Measurements from ENCODE around the gene RGS10. TPM values are rescaled to one million over a fixed set of nuclear protein-coding genes. Genes with fewer than 3 reads are reported as not detected.
"Not testable (repeated sequence)": the region's sequence is repeated elsewhere in the genome, so short reads cannot be mapped to it uniquely, and the experiment has no call there.

The RGS10 gene
- total RNA-seq, 3 donors from 2014 or later, result 34.0 to 39.2 (median 36.4) TPM

- no peak for DNase-seq (ENCODE audit: low spot score in 2 of 2)
- Histone ChIP-seq H3K36me3 (no peaks in the 10 kb centered on the region), H3K4me1 (no peaks in the 10 kb centered on the region), H3K27ac (no peak overlapping the region), H3K9me3 (peaks cover 0 to 4% of the 10 kb centered on the region in 2 donors), H3K4me3 (no peak overlapping the region), H3K27me3 (no peaks in the 10 kb centered on the region)
- intact Hi-C loops (cut with DNase I; ENCODE audit: low total_unique reads), result no loop called here
- TF ChIP-seq CTCF (IDR thresholded peaks at IDR 0.05) (no peak), POLR2A (IDR thresholded peaks at IDR 0.05) (no peak), POLR2AphosphoS5 (IDR thresholded peaks at IDR 0.05) (no peak)
These were observed 75.9 kb downstream of the RGS10 start for GRCh38 chr10:119466655-119467054.

DNA sequence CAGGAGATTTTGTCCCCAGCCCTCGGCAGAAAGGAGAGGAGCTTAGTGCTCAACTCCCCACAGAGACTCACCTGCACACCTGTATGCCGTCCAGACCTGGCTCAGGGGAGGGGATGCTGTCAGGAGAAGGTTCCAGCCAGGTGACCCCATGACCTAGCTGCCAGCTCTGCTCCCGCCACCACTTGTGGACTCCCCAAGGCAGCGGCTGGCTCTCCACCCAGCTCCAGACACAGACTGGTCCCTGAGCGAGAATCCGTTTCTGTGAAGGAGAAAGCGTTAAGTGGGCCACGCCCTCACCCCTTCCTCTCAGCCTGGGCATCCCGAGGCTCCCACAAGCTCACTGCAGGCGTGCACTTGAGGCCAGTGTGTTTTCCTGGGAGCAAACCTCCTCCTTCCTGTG, 76.4 kb downstream of the RGS10 start:
- H3K9me3 ChIP-seq, result peaks cover 0 to 4% of the 10 kb centered on the region in 2 donors
- H3K27ac ChIP-seq, result no peak overlapping the region
- intact Hi-C loops (cut with DNase I; ENCODE audit: low total_unique reads), result no loop called here
- no peaks in the 10 kb centered on the region for H3K36me3 ChIP-seq
- DNase-seq (ENCODE audit: low spot score in 2 of 2), result no peak
- TF ChIP-seq CTCF (IDR thresholded peaks at IDR 0.05) (no peak), POLR2A (IDR thresholded peaks at IDR 0.05) (no peak), POLR2AphosphoS5 (IDR thresholded peaks at IDR 0.05) (no peak)
- H3K4me1 ChIP-seq, result no peaks in the 10 kb centered on the region
- no peaks in the 10 kb centered on the region for H3K27me3 ChIP-seq
- no peak overlapping the region for H3K4me3 ChIP-seq

- H3K4me1 ChIP-seq, result no peaks in the 10 kb centered on the region
- no peaks in the 10 kb centered on the region for H3K27me3 ChIP-seq
- no peak for DNase-seq (ENCODE audit: low spot score in 2 of 2)
- H3K36me3 ChIP-seq, result no peaks in the 10 kb centered on the region
- H3K27ac ChIP-seq, result no peak overlapping the region
- peaks cover 0 to 4% of the 10 kb centered on the region in 2 donors for H3K9me3 ChIP-seq
- TF ChIP-seq POLR2AphosphoS5 (IDR thresholded peaks at IDR 0.05), result no peak
- TF ChIP-seq POLR2A (IDR thresholded peaks at IDR 0.05), result no peak
- TF ChIP-seq CTCF (IDR thresholded peaks at IDR 0.05), result no peak
- intact Hi-C loops (cut with DNase I; ENCODE audit: low total_unique reads), result no loop called here
- no peak overlapping the region for H3K4me3 ChIP-seq
These were observed 77.4 kb downstream of the RGS10 start for GRCh38 chr10:119465085-119465484.

DNA sequence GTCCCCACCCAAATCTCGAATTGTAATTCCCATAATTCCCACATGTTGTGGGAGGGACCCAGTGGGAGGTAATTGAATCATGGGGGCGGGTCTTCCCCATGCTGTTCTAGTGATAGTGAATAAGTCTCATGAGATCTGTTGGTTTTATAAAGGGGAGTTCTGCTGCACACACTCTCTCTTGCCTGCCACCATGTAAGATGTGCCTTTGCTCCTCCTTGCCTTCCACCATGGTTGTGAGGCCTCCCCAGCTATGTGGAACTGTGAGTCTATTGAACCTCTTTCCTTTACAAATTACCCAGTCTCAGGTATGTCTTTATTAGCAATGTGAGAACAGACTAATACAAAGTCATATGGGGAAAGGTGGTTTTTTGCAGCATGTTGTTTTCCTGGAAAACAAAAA, 79.3 kb downstream of the RGS10 start:
- H3K27ac ChIP-seq; DNase-seq (ENCODE audit: low spot score in 2 of 2); H3K27me3 ChIP-seq; intact Hi-C loops (cut with DNase I; ENCODE audit: low total_unique reads); H3K4me3 ChIP-seq; H3K36me3 ChIP-seq; H3K4me1 ChIP-seq; H3K9me3 ChIP-seq: not testable (repeated sequence)

DNA sequence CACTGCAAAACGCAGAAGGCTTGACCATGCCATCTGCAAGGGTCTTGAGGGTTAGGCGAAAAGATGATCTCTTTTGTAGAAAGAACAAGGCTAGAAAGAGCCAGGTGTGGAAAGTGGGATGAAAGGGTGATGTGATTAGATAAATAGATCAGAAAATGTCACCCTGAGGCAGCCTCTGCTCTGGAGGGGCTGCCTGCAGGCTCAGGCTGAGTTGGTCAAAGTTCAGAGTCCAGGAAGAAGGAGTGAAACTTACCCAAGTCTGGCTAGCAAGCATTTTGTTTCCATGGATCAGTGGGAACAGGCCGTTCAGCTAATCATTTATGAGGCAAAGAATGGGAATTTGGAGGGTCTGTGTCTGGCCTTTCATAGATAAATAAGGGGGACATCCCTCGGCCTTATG, 79.7 kb downstream of the RGS10 start:
- DNase-seq (ENCODE audit: low spot score in 2 of 2), result no peak
- intact Hi-C loops (cut with DNase I; ENCODE audit: low total_unique reads), result no loop called here
- TF ChIP-seq POLR2AphosphoS5 (IDR thresholded peaks at IDR 0.05), result no peak
- no peak for TF ChIP-seq CTCF (IDR thresholded peaks at IDR 0.05)
- no peak for TF ChIP-seq POLR2A (IDR thresholded peaks at IDR 0.05)
- Histone ChIP-seq H3K36me3 (no peaks in the 10 kb centered on the region), H3K27ac (no peak overlapping the region), H3K27me3 (no peaks in the 10 kb centered on the region), H3K4me3 (no peak overlapping the region), H3K4me1 (no peaks in the 10 kb centered on the region), H3K9me3 (no peaks in the 10 kb centered on the region)

- Histone ChIP-seq H3K27ac (no peak overlapping the region), H3K9me3 (no peaks in the 10 kb centered on the region), H3K36me3 (no peaks in the 10 kb centered on the region), H3K4me3 (no peak overlapping the region), H3K4me1 (no peaks in the 10 kb centered on the region), H3K27me3 (no peaks in the 10 kb centered on the region)
- no peak for TF ChIP-seq POLR2A (IDR thresholded peaks at IDR 0.05)
- TF ChIP-seq POLR2AphosphoS5 (IDR thresholded peaks at IDR 0.05), result no peak
- no peak for TF ChIP-seq CTCF (IDR thresholded peaks at IDR 0.05)
- intact Hi-C loops (cut with DNase I; ENCODE audit: low total_unique reads), result no loop called here
- DNase-seq (ENCODE audit: low spot score in 2 of 2), result no peak
These were observed 80.6 kb downstream of the RGS10 start for GRCh38 chr10:119461923-119462322.

Data from breast epithelium (tissue), 4 donors.